Astrocyte (in vitro differentiated cells and primary cell): ENCODE data around the gene DCAF7. TPM values are rescaled to one million over a fixed set of nuclear protein-coding genes. Genes with fewer than 3 reads are reported as not detected.

Experiments
- DNase-seq: peaks from one replicate; pipeline ENCODE4 v3.0.0-alpha.2; 2010; ENCODE audit warnings: low read depth
- FAIRE-seq: peaks from 2 replicates; lab custom pipeline; 2011; peaks lifted over from hg19 to GRCh38; lab: Jason Lieb, UNC
- H2AFZ ChIP-seq: 2 replicates; pipeline ENCODE4 v1.6.0; 2012; ENCODE audit warnings: low read depth, low read length, inconsistent platforms
- H3K27ac ChIP-seq: 2 replicates; pipeline ENCODE4 v1.5.1; 2011; ENCODE audit warnings: low read depth, low read length, inconsistent platforms
- H3K27me3 ChIP-seq: 2 replicates; pipeline ENCODE4 v1.6.0; 2011; ENCODE audit warnings: low read length, inconsistent platforms; ENCODE audit not compliant: insufficient read depth
- H3K36me3 ChIP-seq: 2 replicates; pipeline ENCODE4 v1.5.1; 2011; ENCODE audit warnings: low read length, inconsistent platforms; ENCODE audit not compliant: insufficient read depth
- H3K4me1 ChIP-seq: 2 replicates; pipeline ENCODE4 v1.5.1; 2011; ENCODE audit warnings: low read length, inconsistent platforms; ENCODE audit not compliant: insufficient read depth
- H3K4me2 ChIP-seq: 2 replicates; pipeline ENCODE4 v1.6.0; 2012; ENCODE audit warnings: low read length, inconsistent platforms
- H3K4me3 ChIP-seq: 2 replicates; pipeline ENCODE4 v1.5.1; 2011; ENCODE audit warnings: low read depth, mild to moderate bottlenecking, low read length, inconsistent platforms; ENCODE audit not compliant: insufficient read depth
- H3K79me2 ChIP-seq: 2 replicates; pipeline ENCODE4 v1.6.0; 2012; ENCODE audit warnings: mild to moderate bottlenecking, low read length, inconsistent platforms; ENCODE audit not compliant: insufficient read depth
- H3K9ac ChIP-seq: 2 replicates; pipeline ENCODE4 v1.6.0; 2012; ENCODE audit warnings: mild to moderate bottlenecking, low read length, inconsistent platforms
- H3K9me3 ChIP-seq: 2 replicates; pipeline ENCODE4 v1.5.1; 2012; ENCODE audit warnings: low read depth, mild to moderate bottlenecking, low read length, inconsistent platforms; ENCODE audit not compliant: insufficient read depth
- H4K20me1 ChIP-seq: 2 replicates; pipeline ENCODE4 v1.6.0; 2012; ENCODE audit warnings: low read length, inconsistent platforms; ENCODE audit not compliant: insufficient read depth
- H3K27ac Mint-ChIP-seq: one replicate; pipeline ENCODE4 v1.8.0; 2021; ENCODE audit warnings: mild to moderate bottlenecking, mixed read lengths; ENCODE audit not compliant: unreplicated experiment
- H3K27me3 Mint-ChIP-seq: one replicate; pipeline ENCODE4 v1.8.0; 2021; ENCODE audit warnings: low read depth, mixed read lengths; ENCODE audit not compliant: unreplicated experiment
- H3K36me3 Mint-ChIP-seq: one replicate; pipeline ENCODE4 v1.8.0; 2021; ENCODE audit warnings: low read depth, mixed read lengths; ENCODE audit not compliant: unreplicated experiment
- H3K4me1 Mint-ChIP-seq: one replicate; pipeline ENCODE4 v1.8.0; 2021; ENCODE audit warnings: low read depth, mixed read lengths; ENCODE audit not compliant: unreplicated experiment
- H3K4me3 Mint-ChIP-seq: one replicate; pipeline ENCODE4 v1.8.0; 2021; ENCODE audit warnings: mild to moderate bottlenecking, moderate library complexity, mixed read lengths; ENCODE audit not compliant: unreplicated experiment
- H3K9me3 Mint-ChIP-seq: one replicate; pipeline ENCODE4 v1.8.0; 2021; ENCODE audit warnings: mild to moderate bottlenecking, mixed read lengths; ENCODE audit not compliant: unreplicated experiment
- EZH2 ChIP-seq: IDR thresholded peaks from 2 replicates; pipeline ENCODE4 v1.6.1; 2012; ENCODE audit warnings: mild to moderate bottlenecking, low read length, inconsistent platforms; ENCODE audit not compliant: insufficient read depth
- total RNA-seq: library from RNA; stranded (reverse); gene quantifications from 2 replicates; pipeline ENCODE4 v1.2.1, GENCODE V29; 2021
- TF ChIP-seq, protein P1 (sequence below): IDR thresholded peaks from 2 replicates; pipeline ENCODE4 v1.5.1; 2011; ENCODE audit warnings: low read depth, mild to moderate bottlenecking, inconsistent platforms, low read length, moderate library complexity; ENCODE audit not compliant: insufficient read depth

The DCAF7 gene
- total RNA-seq, 1 donor from 2014 or later = 84.2 TPM

DNA sequence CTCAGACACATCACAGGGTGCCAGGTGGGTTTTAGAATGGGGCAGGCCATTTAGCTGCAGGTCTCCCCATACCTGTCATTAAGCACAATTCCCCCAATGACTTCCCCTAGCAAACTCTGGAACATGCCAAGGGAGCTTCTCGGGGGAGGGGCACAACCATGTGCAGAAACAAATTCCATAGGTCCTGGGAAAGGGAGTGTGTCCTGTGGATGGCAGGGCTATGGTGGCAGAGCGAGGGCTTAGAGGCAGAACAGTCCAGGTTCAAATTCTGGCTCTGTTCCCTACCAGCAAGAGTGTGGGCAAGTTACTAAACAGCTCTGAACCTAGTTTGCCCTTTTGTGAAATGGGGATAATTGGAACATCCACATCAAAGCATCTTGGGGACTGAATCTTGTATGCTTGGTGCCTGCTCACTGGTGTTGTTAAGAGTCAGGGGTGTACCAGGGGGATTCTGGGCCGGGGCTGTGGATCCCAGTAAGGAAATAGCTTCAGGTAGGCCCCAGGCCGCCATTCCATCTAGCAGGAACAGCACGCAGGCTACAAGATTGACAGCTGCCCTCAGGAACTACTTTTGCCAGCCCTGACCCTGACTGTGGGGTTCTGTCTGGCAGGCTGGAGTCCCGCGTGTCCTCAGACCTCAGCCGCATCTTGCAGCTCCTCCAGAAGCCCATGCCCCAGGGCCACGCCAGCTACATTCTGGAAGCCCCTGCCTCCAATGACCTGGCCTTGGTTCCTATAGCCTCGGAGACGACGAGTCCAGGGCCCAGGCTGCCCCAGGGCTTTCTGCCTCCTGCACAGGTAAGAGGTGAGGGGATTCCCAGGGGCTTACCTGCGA is 5.6 kb upstream of the DCAF7 start:
- no peaks in the 10 kb centered on the region for H3K36me3 ChIP-seq
- no peaks in the 10 kb centered on the region for H3K9me3 ChIP-seq
- TF ChIP-seq, protein P1, sequence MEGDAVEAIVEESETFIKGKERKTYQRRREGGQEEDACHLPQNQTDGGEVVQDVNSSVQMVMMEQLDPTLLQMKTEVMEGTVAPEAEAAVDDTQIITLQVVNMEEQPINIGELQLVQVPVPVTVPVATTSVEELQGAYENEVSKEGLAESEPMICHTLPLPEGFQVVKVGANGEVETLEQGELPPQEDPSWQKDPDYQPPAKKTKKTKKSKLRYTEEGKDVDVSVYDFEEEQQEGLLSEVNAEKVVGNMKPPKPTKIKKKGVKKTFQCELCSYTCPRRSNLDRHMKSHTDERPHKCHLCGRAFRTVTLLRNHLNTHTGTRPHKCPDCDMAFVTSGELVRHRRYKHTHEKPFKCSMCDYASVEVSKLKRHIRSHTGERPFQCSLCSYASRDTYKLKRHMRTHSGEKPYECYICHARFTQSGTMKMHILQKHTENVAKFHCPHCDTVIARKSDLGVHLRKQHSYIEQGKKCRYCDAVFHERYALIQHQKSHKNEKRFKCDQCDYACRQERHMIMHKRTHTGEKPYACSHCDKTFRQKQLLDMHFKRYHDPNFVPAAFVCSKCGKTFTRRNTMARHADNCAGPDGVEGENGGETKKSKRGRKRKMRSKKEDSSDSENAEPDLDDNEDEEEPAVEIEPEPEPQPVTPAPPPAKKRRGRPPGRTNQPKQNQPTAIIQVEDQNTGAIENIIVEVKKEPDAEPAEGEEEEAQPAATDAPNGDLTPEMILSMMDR = no peak
- TF ChIP-seq EZH2 = no peak
- no peaks in the 10 kb centered on the region for H3K79me2 ChIP-seq
- Mint-ChIP-seq H3K9me3 (peaks cover 1% of the 10 kb centered on the region), H3K27me3 (peaks cover 17% of the 10 kb centered on the region), H3K27ac (no peak overlapping the region), H3K4me1 (peaks cover 1% of the 10 kb centered on the region), H3K36me3 (no peaks in the 10 kb centered on the region), H3K4me3 (no peak overlapping the region)
- no peak overlapping the region for H2AFZ ChIP-seq
- H3K4me1 ChIP-seq = peaks cover 5% of the 10 kb centered on the region
- peaks cover 3% of the 10 kb centered on the region for H3K27me3 ChIP-seq
- DNase-seq = no peak
- no peak overlapping the region for H3K4me3 ChIP-seq
- no peak overlapping the region for H3K9ac ChIP-seq
- FAIRE-seq = no peak
- no peak overlapping the region for H3K27ac ChIP-seq
- no peaks in the 10 kb centered on the region for H4K20me1 ChIP-seq
- no peak overlapping the region for H3K4me2 ChIP-seq

DNA sequence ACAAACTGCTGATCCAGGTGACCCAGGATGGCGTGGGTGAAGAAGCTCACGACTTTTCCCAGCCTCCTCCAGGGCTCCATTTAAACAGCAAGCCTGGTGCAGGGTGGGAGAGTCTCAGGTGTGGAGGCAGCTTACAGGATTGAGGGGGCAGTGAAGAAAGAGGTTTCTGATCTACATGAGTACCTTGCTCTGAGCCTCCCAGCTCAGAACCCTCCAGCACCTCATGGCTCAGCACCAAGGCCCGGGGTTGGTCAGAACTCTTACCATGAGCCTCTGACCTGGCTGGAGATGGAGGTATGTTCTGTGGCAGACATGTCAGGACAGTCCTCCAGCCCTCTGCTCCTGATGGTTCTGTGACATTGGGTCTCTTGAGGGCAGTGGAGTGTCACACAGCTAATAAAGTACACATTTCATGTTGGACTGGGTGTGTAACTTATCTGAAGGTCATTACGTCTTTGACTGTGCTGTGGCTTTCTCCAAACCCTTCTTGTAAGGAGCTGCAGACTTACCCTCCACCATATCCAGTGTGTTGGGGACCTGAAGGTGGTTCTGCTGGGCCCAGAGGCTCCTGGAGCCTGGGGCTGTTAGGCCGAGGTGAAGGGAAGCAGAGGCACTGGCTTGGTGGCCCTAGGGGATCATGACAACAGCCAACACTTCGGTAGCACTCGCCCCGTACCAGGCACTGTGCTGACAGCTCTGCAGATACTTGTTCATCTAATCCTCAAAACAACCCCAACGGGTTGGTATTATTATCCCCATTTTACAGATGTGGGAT is 3.8 kb upstream of the DCAF7 start:
- peaks cover 4% of the 10 kb centered on the region for H4K20me1 ChIP-seq
- H3K4me3 ChIP-seq = no peak overlapping the region
- TF ChIP-seq, protein P1 = no peak
- no peak for TF ChIP-seq EZH2
- H3K79me2 ChIP-seq = peaks cover 12% of the 10 kb centered on the region
- H3K4me1 Mint-ChIP-seq = peaks cover 1% of the 10 kb centered on the region
- no peaks in the 10 kb centered on the region for H3K27me3 ChIP-seq
- H3K36me3 ChIP-seq = no peaks in the 10 kb centered on the region
- H3K4me1 ChIP-seq = peaks cover 8% of the 10 kb centered on the region
- no peak overlapping the region for H3K4me3 Mint-ChIP-seq
- no peak overlapping the region for H3K4me2 ChIP-seq
- FAIRE-seq = no peak
- no peaks in the 10 kb centered on the region for H3K9me3 ChIP-seq
- H3K27ac Mint-ChIP-seq = no peak overlapping the region
- no peak overlapping the region for H2AFZ ChIP-seq
- no peaks in the 10 kb centered on the region for H3K36me3 Mint-ChIP-seq
- no peaks in the 10 kb centered on the region for H3K9me3 Mint-ChIP-seq
- peaks cover 7% of the 10 kb centered on the region for H3K27me3 Mint-ChIP-seq
- no peak for DNase-seq
- no peak overlapping the region for H3K27ac ChIP-seq
- H3K9ac ChIP-seq = no peak overlapping the region
